ENCODE data around the gene CNOT1.

The CNOT1 gene

DNA sequence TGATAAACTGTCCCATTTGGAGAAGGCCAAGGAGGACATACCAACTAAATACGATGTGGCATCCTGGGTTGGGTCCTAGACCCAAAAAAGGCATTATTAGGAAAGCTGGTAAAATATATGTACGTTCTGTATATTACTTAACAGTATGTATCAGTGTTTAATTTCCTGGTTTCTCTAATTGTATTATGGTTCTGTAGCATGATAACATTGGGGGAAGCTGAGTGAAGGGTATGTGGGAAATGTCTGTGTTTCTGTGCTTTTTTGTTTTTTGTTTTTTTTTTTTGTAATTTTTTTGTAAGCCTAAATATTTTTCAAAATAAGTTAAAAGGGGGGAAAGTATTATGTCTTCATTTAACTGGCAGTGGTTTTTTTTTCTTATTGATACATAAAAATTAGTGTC lies 151.2 kb downstream of the CNOT1 start:
- DNase-seq = no peak

GRCh38 chr16:58476791-58477190 lies 152.8 kb downstream of the CNOT1 start:
- DNase-seq = no peak

DNA sequence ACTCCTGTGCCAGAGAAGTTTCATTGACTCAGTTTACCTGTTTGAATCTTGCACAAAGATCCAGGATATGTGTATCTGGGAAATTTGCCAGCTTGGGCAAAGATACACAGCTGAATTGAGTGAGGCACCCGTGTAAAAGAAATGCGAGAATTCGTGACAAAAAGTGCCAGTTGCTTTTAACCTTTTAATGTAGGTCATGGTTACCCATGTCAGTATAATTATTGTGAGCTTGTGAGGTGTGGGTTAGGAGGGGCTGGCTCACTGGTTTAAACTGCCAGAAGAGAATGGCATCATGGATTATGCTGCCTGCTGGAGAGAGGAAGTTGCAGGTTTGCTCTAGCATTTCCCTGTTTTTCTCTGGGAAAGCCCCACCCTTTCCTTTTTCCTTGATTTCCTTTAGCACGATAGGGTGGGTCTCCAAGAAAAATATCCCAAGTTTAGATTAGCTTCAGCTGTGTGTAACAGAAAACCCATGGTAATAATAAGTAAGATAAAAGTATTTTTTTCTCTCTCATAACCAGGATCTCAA lies 154.5 kb downstream of the CNOT1 start:
- no peak for DNase-seq

GRCh38 chr16:58474296-58474695 lies 155.3 kb downstream of the CNOT1 start:
- no peak for DNase-seq

- DNase-seq = no peak
Observed at GRCh38 chr16:58472827-58473226, 156.8 kb downstream of the CNOT1 start.

- DNase-seq = no peak
Observed at GRCh38 chr16:58472266-58472665, 157.4 kb downstream of the CNOT1 start.

GRCh38 chr16:58471209-58471975 lies 158.2 kb downstream of the CNOT1 start:
- DNase-seq = no peak
